Esophagus muscularis mucosa (tissue), 3 donors: ENCODE data around the gene FTSJ1.

Source experiments
- CTCF ChIP-seq, 3 experiments: fragments of 200-600 bp in 2 of 3; fragments of 450-650 bp in 1 of 3; sonication (generic) in 2 of 3; IDR thresholded peaks; one replicate each; pipeline ENCODE4 v1.5.1; 2017 to 2019; ENCODE audit warnings: antibody characterized with exemption in 3 of 3, mild to moderate bottlenecking in 2 of 3, moderate library complexity in 1 of 3
- POLR2A ChIP-seq: fragments of 450-650 bp; IDR thresholded peaks from one replicate; pipeline ENCODE4 v1.6.1; 2017; ENCODE audit warnings: antibody characterized with exemption, moderate library complexity, mild to moderate bottlenecking, low read depth

- no peak for TF ChIP-seq CTCF (IDR thresholded peaks at IDR 0.05)
- TF ChIP-seq POLR2A, result no peak
Measured at GRCh38 chrX:48491809-48492208, 15.8 kb downstream of the FTSJ1 start.
